ENCODE measurements around the gene RIPOR2. TPM values are rescaled to one million over a fixed set of nuclear protein-coding genes. Genes with fewer than 3 reads are reported as not detected.

The RIPOR2 gene
- total RNA-seq, 1 donor from 2014 or later = 49.0 TPM

DNA sequence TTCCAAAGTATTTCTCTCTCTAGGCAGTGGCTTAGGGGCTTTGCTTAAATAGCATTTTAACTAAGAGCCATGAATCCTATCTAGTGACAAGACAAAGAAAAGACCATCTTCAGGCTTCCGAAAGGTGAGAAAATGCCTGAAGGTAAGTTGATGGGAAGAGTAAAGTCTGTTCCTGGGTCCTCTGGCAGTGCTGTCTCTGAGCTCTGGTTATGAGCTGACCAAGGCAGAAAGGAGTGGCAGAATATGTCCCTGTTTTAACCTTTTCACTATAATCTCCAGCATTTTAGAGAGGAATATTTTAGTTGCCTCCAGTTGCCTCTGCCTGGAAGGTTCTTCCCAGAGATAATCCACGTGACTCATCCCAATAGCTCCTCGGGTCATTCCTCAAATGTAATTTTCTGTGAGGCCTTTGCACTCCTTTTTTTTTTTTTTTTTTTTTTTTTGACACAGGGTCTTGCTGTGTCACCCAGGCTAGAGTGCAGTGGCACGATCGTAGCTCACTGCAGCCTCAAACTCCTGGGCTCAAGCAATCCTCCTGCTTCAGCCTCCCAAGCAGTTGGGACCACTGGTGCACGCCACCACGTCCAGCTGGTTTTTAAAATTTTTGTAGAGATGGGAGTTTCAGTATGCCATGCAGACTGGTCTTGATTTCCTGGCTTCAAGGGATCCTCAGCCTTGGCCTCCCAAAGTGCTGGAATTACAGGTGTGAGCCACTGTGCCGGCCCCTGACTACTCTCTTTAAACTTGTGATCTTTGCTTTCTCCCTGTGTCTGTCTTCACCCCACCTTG lies 133.3 kb downstream of the RIPOR2 start:
- Histone ChIP-seq H3K27ac (no peak overlapping the region), H3K9me3 (no peaks in the 10 kb centered on the region), H3K4me1 (no peaks in the 10 kb centered on the region), H3K27me3 (no peaks in the 10 kb centered on the region), H3K4me3 (no peak overlapping the region), H3K36me3 (no peaks in the 10 kb centered on the region)
- TF ChIP-seq, protein P1, sequence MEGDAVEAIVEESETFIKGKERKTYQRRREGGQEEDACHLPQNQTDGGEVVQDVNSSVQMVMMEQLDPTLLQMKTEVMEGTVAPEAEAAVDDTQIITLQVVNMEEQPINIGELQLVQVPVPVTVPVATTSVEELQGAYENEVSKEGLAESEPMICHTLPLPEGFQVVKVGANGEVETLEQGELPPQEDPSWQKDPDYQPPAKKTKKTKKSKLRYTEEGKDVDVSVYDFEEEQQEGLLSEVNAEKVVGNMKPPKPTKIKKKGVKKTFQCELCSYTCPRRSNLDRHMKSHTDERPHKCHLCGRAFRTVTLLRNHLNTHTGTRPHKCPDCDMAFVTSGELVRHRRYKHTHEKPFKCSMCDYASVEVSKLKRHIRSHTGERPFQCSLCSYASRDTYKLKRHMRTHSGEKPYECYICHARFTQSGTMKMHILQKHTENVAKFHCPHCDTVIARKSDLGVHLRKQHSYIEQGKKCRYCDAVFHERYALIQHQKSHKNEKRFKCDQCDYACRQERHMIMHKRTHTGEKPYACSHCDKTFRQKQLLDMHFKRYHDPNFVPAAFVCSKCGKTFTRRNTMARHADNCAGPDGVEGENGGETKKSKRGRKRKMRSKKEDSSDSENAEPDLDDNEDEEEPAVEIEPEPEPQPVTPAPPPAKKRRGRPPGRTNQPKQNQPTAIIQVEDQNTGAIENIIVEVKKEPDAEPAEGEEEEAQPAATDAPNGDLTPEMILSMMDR (IDR thresholded peaks at IDR 0.05) = no peak
- intact Hi-C loops (cut with DNase I) = no loop called here
- no peak for DNase-seq (ENCODE audit: low spot score in 2 of 2)

DNA sequence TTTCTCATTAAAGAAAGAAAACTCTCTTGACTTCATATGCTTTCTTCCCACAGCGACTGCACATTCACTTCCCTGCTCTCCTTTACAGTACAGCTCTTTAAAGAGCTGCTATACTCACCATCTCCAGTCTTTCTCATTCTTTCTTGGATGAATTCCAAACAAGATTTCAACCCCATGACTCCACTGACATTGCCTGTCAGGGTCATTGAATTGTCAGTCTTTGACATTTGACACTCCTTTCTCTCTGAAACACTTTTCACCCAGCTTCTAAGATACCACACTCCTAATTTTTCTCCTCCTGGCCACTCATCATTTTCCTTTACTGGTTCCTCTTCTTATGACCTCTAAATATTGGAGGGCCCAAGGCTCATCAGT lies 136.2 kb downstream of the RIPOR2 start:
- intact Hi-C loops (cut with DNase I) = no loop called here
- Histone ChIP-seq H3K9me3 (no peaks in the 10 kb centered on the region), H3K4me3 (no peak overlapping the region), H3K27ac (no peak overlapping the region), H3K36me3 (no peaks in the 10 kb centered on the region), H3K27me3 (no peaks in the 10 kb centered on the region), H3K4me1 (no peaks in the 10 kb centered on the region)
- TF ChIP-seq, protein P1 (IDR thresholded peaks at IDR 0.05) = no peak
- no peak for DNase-seq (ENCODE audit: low spot score in 2 of 2)

DNA sequence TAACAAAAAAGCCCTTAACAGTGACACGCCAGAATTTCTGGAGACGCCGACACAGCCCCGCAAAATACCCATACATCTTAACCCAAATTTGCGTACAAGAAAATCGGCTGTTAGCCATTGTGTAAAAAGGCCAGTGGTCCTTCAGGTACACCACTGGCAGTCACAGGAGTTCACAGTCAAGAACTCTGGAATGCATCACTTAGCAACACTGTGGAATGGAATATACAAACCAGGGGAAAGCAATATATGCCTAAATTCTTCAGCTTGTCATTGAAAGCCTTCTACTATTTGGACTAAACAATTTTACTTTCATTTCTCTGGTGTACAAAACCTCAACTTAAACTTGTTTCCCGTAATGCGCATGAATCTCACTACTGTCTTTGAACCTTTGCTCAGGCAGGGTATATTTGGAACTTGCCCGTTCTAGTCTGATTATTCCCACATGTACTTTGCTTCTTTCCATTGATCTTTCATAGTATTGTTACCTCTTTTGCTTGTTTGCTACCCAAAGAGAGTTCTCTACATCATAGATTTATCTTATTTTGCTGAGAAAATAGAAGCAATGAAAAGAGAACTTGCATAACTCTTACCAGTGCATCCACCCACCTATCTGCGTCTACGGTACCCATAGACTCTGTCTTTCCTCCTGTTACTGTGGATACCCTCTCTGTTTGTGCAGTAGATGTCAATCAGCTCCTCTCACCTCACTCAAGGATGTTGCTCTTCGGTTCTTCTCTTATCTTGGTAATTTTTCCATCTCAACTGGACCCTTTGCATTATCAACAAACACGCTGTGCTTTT lies 136.8 kb downstream of the RIPOR2 start, which contains the start of gene ARMH2:
ARMH2 (minus strand) TSS at position 178 of the 801 bp plus-strand sequence; CDS start at position 118, 60 bp downstream.
- DNase-seq (ENCODE audit: low spot score in 2 of 2) = no peak
- no peak within 1 kb of the TSS for H3K27ac ChIP-seq
- H3K9me3 ChIP-seq = no peaks in the 10 kb centered on the region
- H3K4me3 ChIP-seq = no peak within 1 kb of the TSS
- no peaks in the 10 kb centered on the region for H3K4me1 ChIP-seq
- no peaks in the 10 kb centered on the region for H3K27me3 ChIP-seq
- H3K36me3 ChIP-seq = no peaks in the 10 kb centered on the region
- TF ChIP-seq, protein P1 (IDR thresholded peaks at IDR 0.05) = no peak
- intact Hi-C loops (cut with DNase I) = no loop called here

DNA sequence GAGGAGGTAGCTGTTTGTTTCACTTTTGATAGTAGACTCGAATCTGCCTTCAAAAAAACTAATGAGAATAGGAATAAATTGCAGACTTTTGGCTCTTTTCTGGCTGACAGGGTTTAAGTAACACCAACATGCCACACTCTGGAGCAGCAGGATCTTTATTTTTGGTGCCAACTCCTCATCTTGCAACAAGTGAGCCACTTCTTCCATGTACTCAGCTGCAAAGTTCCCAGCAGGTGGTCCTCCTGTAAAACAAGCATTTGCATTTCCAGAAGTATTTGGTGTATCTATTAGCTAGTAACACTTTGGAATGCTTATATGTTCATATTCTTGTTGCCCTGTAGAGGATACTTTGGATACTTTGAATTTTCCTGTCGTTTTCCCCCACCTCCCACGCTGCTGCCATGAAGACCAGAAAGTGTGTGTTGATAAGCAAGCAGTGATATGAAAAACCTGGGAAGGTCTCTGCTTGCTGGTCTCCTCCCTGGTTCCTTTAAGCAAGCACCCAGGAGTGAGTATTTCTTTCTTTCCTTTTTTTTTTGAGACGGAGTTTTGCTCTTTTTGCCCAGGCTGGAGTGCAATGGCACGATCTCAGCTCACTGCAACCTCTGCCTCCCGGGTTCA lies 138.1 kb downstream of the RIPOR2 start:
- H3K4me1 ChIP-seq = no peaks in the 10 kb centered on the region
- H3K4me3 ChIP-seq = no peak overlapping the region
- H3K27me3 ChIP-seq = no peaks in the 10 kb centered on the region
- no peak for DNase-seq (ENCODE audit: low spot score in 2 of 2)
- H3K27ac ChIP-seq = no peak overlapping the region
- H3K9me3 ChIP-seq = no peaks in the 10 kb centered on the region
- intact Hi-C loops (cut with DNase I) = no loop called here
- no peaks in the 10 kb centered on the region for H3K36me3 ChIP-seq
- TF ChIP-seq, protein P1 (IDR thresholded peaks at IDR 0.05) = no peak

DNA sequence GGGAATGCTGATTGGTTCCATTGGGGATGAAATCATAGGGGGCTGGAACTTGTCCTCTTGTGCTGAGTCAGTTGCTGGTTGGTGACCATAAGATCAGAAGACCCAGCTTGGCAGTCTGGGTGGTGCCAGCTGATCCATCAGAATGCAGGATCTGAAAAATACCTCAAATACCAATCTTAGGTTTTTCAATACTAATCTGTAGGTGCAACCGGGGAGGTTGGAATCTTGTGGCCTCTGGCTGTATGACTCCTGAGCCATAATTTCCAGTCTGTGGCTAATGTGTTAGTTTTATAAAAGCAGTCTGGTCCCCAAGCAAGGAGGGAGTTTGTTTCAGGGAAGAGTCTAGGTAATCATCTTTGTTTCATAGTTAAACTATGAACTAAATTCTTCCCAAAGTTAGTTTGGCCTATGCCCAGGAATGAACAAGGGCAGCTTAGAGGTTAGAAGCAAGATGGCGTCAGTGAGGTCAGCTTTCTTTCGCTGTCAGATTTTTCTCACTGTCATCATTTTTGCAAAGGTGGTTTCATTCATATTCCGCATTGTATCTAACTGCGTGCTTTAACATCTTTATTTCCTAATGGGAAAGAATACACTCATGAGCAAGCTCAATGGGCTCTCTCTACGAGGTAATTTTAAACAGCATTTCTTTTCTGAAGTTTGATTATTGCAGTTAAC lies 139.0 kb downstream of the RIPOR2 start:
- Histone ChIP-seq H3K36me3 (no peaks in the 10 kb centered on the region), H3K9me3 (no peaks in the 10 kb centered on the region), H3K27ac (no peak overlapping the region), H3K4me1 (no peaks in the 10 kb centered on the region), H3K4me3 (no peak overlapping the region), H3K27me3 (no peaks in the 10 kb centered on the region)
- intact Hi-C loops (cut with DNase I) = no loop called here
- DNase-seq (ENCODE audit: low spot score in 2 of 2) = no peak
- TF ChIP-seq, protein P1 (IDR thresholded peaks at IDR 0.05) = no peak

Data from ascending aorta (tissue), 2 donors.